ENCODE measurements around the gene MOSPD2. TPM values are rescaled to one million over a fixed set of nuclear protein-coding genes. Genes with fewer than 3 reads are reported as not detected.

MOSPD2 gene
- total RNA-seq, 4 donors from 2014 or later, result 10.2 to 15.6 (median 11.4) TPM

DNA sequence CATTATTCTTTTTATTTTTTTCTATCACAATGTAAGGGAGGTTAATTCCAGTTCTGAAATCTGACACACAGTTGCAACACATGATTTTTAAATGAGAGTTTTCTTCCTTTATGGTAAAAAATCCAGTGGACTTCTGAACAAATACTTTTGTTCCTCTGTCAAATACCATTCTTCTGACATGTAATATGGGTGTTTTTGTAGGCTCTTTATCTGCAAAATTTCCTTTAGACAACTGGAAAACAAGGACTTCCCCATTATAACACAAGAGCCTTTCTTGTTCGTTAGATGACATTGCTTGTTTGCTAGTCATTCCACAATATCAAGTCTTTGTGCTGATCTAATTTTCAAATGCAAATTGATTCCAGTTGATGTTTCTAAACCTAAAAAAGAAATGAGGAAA is 8.0 kb upstream of the MOSPD2 start:
- no peaks in the 10 kb centered on the region for H3K27me3 ChIP-seq
- H3K4me3 ChIP-seq, result no peak overlapping the region
- no peak for DNase-seq
- intact Hi-C loops (cut with DNase I), result no loop called here
- WGBS, 2 donors, result 50 to 78% methylated on average over 1 of the region's 1 CpG
- no peaks in the 10 kb centered on the region for H3K4me1 ChIP-seq
- peaks cover 0 to 6% (median 0%) of the 10 kb centered on the region in 3 donors for H3K9me3 ChIP-seq
- no peak overlapping the region for H3K27ac ChIP-seq
- H3K36me3 ChIP-seq, result no peaks in the 10 kb centered on the region
- no peak for TF ChIP-seq POLR2A (IDR thresholded peaks at IDR 0.05)
- TF ChIP-seq, protein P1, sequence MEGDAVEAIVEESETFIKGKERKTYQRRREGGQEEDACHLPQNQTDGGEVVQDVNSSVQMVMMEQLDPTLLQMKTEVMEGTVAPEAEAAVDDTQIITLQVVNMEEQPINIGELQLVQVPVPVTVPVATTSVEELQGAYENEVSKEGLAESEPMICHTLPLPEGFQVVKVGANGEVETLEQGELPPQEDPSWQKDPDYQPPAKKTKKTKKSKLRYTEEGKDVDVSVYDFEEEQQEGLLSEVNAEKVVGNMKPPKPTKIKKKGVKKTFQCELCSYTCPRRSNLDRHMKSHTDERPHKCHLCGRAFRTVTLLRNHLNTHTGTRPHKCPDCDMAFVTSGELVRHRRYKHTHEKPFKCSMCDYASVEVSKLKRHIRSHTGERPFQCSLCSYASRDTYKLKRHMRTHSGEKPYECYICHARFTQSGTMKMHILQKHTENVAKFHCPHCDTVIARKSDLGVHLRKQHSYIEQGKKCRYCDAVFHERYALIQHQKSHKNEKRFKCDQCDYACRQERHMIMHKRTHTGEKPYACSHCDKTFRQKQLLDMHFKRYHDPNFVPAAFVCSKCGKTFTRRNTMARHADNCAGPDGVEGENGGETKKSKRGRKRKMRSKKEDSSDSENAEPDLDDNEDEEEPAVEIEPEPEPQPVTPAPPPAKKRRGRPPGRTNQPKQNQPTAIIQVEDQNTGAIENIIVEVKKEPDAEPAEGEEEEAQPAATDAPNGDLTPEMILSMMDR (IDR thresholded peaks at IDR 0.05), result no peak

DNA sequence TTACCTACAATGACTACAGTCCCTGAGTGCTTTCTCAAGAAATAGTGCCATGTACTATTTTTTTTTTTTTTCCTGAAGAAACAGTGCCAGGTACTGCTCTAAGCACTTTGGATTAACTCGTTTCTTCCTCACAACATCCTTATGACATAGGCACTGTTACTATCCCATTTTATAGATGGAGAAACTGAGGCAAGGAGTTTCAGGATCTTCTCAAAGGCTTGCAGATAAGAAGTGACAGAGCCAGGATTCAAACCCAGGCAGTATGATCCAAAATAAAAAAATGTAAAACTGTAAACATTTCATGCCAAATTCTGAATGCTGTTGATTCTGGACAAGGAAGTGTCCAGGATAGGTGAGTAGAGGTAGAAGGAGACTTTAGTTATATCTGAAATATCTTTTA is 1.5 kb upstream of the MOSPD2 start:
- Histone ChIP-seq H3K4me3 (no peak overlapping the region), H3K27ac (no peak overlapping the region), H3K9me3 (peaks cover 0 to 6% (median 0%) of the 10 kb centered on the region in 3 donors), H3K27me3 (no peaks in the 10 kb centered on the region), H3K36me3 (no peaks in the 10 kb centered on the region), H3K4me1 (peaks cover 0 to 25% (median 4%) of the 10 kb centered on the region in 3 donors)
- intact Hi-C loops (cut with DNase I), result no loop called here
- TF ChIP-seq POLR2A (IDR thresholded peaks at IDR 0.05), result no peak
- TF ChIP-seq, protein P1 (IDR thresholded peaks at IDR 0.05), result no peak
- WGBS, 2 donors, result 21 to 25% methylated on average over 1 of the region's 1 CpG
- DNase-seq, result no peak

DNA sequence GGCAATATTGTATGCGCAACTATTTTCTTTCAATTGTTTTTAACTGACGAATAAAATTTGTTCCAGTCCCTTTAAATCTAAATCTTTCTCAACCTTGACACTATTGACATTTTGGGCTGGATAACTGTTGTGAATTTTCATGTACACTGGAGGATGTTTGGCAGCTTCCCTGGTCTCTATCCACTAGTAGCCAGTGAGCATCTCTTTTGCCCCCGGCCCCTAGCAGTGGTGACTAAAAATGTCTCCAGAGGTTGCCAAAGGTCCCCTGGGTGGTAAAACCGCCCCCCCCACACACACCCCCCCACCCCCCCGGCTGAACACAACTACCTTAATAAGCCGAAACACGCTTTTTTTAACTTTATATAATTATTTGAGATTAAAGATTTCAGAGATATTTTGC is 866 bp upstream of the MOSPD2 start:
- H3K4me3 ChIP-seq, result peak overlapping the region; percentile 38 to 77 (median 71)
- no peak for DNase-seq
- peaks cover 0 to under 1% (median 0%) of the 10 kb centered on the region in 3 donors for H3K9me3 ChIP-seq
- WGBS, 2 donors, result 16 to 64% methylated on average over 6 of the region's 7 CpGs
- no peaks in the 10 kb centered on the region for H3K36me3 ChIP-seq
- no peaks in the 10 kb centered on the region for H3K27me3 ChIP-seq
- TF ChIP-seq, protein P1 (IDR thresholded peaks at IDR 0.05), result no peak
- TF ChIP-seq POLR2A (IDR thresholded peaks at IDR 0.05), result no peak
- peak overlapping the region in 2 of 4 donors; percentile 89 to 90 for H3K27ac ChIP-seq
- H3K4me1 ChIP-seq, result peaks cover 0 to 25% (median 4%) of the 10 kb centered on the region in 3 donors
- intact Hi-C loops (cut with DNase I), result no loop called here

DNA sequence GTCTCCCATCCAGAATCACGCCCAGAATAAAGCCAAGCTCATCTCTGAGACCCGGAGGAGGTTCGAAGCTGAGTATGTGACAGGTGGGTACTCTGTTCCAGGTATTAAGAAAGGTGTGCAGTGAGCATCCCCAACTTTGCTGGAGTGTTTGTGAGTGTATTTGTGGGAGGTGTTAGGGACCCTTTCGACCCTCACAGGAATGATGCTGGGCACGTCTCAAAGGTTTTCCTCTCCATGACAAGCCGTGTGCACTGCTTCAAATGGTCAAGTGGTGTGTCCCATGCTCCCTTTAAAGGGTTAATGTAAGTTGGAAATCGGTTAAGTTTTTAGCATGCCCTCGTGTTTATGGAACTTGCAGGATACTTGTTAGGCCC is 442 bp downstream of the MOSPD2 start:
- Histone ChIP-seq H3K4me1 (peaks cover 0 to 25% (median 4%) of the 10 kb centered on the region in 3 donors), H3K9me3 (no peaks in the 10 kb centered on the region), H3K36me3 (no peaks in the 10 kb centered on the region), H3K27me3 (no peaks in the 10 kb centered on the region), H3K27ac (peak overlapping the region; percentile 84 to 90 (median 88)), H3K4me3 (peak overlapping the region; percentile 52 to 77 (median 71))
- 6 to 25% methylated on average over 3 to 7 of the region's 8 CpGs for WGBS, 2 donors
- TF ChIP-seq, protein P1 (IDR thresholded peaks at IDR 0.05), result no peak
- no peak for TF ChIP-seq POLR2A (IDR thresholded peaks at IDR 0.05)
- intact Hi-C loops (cut with DNase I), result no loop called here
- no peak for DNase-seq

DNA sequence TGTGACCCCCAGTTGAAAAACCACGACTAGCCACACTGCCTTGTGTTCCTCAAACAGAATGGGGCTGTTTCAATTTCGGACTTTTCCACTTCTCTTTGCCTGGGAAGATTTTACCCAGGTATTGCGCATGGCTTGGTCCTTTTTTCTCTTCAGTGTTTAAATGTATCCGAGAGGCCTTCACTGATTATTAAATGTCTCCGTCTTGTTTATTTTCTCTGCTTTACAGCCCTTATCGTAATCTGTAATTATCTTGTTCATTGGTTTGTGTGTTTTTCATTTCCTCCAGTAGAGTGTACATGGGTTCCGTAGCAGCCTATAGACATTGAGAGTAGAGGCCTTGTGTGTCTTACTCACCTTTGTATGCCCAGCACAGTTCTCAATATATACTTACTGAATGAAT is 2.4 kb downstream of the MOSPD2 start:
- H3K27ac ChIP-seq, result no peak overlapping the region
- H3K4me1 ChIP-seq, result peaks cover 0 to 25% (median 4%) of the 10 kb centered on the region in 3 donors
- WGBS, 2 donors, result 75 to 87% methylated on average over 7 of the region's 7 CpGs
- no peaks in the 10 kb centered on the region for H3K9me3 ChIP-seq
- H3K27me3 ChIP-seq, result no peaks in the 10 kb centered on the region
- TF ChIP-seq, protein P1 (IDR thresholded peaks at IDR 0.05), result no peak
- TF ChIP-seq POLR2A (IDR thresholded peaks at IDR 0.05), result no peak
- no peak overlapping the region for H3K4me3 ChIP-seq
- intact Hi-C loops (cut with DNase I), result no loop called here
- H3K36me3 ChIP-seq, result no peaks in the 10 kb centered on the region
- no peak for DNase-seq

All from esophagus squamous epithelium (tissue), 5 donors.